DMS79 (cell line): ENCODE measurements around the gene PFKFB3.
"Not testable (repeated sequence)": the region's sequence is repeated elsewhere in the genome, so short reads cannot be mapped to it uniquely, and the experiment has no call there.

Source experiments
- DNase-seq: peaks from one replicate; lab custom pipeline; 2025; lab: John Stamatoyannopoulos, UW

PFKFB3 gene

DNA sequence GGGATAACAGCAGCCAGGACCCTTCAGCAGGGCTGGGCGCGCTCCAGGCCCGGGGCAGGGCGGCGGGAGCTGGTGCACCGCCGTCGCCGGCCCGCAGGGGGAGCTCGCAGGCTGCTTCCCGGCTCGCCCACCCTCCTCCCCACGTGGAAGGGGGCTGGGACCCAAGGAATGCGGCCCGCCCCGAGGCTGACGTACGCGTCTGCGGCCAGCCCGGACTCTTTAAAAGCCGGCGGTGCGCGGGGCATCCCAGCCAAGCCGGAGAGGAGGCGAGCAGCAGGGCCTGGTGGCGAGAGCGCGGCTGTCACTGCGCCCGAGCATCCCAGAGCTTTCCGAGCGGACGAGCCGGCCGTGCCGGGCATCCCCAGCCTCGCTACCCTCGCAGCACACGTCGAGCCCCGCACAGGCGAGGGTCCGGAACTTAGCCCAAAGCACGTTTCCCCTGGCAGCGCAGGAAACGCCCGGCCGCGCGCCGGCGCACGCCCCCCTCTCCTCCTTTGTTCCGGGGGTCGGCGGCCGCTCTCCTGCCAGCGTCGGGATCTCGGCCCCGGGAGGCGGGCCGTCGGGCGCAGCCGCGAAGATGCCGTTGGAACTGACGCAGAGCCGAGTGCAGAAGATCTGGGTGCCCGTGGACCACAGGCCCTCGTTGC is at the start of gene PFKFB3:
Gene PFKFB3, plus strand, starts transcription at position 249 of the 647 bp plus-strand sequence. Its CDS starts 329 bp downstream, at position 578.
- DNase-seq = peak; percentile 42

DNA sequence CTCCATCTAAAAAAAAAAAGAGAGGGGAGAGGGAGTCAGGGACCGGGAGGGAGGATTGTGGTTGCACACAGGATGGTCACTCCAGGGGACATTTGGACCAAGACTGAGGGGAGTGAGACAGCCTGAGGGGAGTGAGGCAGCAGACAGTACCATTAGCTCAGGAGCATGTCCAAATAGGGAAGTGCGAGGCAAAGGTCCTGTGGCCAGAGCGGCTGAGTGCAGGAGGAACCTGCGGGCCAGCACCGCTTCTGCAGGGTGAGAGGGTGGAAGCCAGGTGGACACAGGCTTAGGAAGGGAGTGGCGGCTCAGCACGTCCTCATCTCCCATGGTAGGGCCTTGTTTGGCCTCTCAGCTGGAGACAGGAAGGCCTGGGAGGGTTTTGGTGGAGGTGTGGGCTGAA is 48.9 kb upstream of the PFKFB3 start:
- DNase-seq = no peak

- no peak for DNase-seq
These were observed 48.2 kb upstream of the PFKFB3 start for GRCh38 chr10:6154566-6154965.

- no peak for DNase-seq
These were observed 44.5 kb upstream of the PFKFB3 start for GRCh38 chr10:6158276-6158675.

DNA sequence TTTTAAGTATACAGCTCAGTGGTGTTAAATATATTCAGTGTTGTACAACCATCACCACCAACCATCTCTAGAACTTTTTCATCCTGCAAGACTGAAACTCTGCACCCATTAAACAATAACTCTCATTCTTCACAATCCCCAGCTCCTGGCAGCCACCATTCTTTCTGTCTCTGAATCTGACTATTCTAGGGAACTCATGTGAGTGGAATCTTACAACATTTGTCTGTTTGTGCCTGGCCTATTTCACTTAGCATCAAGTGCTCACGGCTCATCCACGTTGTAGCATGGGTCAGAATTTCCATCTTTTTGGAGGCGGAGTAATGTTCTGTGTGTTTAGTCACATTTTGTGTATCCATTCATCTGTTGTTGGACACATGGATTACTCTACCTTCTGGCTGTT is 40.8 kb upstream of the PFKFB3 start:
- DNase-seq = no peak

DNA sequence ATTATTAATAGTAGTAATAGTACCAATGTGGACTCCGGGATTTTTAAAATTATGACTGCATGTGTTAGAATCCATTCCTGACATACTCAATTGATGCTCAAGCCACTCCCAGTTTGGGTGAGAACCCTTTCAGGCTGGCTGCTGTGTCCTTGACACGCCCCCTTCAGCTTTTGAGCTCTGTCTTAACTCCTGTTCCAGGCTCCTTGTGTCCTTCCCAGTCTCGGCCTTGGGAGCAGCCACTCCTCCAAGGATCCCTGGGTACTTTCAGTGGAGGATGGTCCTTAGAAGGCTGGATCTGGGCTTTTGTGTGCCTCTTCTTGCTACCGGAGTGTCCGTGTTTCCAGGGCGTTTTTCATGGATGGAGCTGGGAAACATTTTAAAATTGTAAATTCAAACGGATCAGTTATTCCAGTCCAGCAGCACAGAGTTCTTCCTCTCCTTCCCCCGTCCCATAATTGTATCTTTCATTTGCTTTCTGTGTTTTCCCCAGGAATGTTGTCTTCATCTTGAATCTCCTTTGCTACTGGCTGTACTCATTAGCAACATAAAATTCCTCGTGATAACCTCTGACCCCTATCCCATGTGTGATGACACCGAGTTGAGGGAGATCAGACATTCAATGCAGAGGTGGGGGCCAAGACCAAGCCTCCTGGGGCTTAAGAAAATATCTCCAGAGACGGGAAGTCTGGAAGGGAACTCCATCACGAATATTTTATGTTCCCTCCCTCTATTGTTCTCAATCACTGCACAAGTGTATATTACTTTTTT is 40.0 kb upstream of the PFKFB3 start:
- DNase-seq = no peak

DNA sequence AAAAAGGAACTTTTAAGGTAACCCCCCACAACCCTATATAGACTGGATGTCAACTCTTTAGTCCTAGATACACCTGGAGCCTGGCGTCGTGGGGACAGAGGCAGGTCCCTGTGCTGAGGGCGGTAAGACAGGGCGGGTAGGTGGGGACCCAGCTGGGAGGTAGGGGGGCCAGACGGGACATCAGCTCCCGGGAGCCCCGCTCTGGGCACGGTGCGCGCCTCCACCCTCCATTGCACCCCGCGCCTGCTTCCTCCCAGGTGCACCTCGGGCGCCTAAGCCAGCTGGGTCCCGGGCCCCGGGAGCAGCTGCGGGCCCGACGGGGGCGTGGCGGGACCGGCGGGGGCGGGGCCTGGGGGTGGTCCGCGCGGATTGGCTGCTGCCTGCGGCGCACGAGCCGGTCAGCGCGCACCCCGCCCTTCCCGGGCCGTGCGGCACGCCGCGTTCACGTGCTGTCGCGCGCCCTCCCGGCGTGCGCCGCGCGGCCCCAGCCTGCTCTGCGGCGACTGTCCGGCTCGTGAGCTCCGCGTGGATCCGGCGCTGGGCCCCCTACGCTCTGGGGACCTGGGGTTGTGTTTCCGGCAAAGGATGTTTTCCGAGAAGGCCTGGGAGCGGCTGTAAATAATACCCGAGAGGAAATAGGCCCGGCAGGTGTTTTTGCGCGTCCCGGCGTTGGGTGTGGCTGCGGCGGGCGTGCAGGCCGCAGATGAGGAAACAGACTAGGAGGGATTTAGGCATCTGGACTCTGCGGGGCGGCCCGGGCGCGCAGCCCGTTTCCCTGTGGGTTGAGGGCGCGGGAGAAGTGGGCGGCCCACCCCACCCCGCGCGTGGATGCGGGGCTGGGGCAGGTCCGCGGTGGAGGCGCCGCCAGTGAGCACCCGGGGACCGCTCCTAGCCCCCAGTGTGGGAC is 39.1 kb upstream of the PFKFB3 start:
- peak; percentile 18 for DNase-seq

DNA sequence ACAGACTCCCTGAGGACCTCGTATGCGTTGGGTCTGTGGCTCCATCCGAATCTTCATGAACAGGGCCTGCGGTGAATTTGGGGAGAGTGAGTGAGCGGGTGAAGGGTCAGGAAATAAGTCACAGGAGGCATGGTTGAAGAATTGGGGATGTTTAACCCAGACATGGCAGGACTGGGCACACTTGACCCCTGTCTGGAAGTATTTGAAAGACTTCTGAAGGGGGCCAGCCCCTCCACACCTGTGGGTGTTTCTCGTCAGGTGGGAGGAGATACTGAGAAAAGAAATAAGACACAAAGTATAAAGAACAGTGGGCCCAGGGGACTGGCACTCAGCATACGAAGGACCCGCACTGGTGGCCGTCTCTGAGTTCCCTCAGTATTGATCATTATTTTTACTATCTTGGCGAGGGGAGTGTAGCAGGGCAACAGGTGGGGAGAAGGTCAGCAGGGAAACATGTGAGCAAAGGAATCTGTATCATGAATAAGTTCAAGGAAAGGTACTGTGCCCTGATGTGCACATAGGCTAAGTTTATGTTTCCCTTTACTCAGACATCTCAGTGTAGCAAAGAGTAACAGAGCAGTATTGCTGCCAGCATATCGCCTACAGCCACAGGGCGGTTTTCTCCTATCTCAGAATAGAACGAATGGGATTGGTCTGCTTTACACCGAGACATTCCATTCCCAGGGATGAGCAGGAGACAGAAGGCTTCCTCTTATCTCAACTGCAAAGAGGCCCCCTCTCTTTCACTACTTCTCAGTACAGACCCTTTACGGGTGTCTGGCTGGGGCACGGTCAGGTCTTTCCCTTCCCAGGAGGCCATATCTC is 38.2 kb upstream of the PFKFB3 start:
- no peak for DNase-seq

DNA sequence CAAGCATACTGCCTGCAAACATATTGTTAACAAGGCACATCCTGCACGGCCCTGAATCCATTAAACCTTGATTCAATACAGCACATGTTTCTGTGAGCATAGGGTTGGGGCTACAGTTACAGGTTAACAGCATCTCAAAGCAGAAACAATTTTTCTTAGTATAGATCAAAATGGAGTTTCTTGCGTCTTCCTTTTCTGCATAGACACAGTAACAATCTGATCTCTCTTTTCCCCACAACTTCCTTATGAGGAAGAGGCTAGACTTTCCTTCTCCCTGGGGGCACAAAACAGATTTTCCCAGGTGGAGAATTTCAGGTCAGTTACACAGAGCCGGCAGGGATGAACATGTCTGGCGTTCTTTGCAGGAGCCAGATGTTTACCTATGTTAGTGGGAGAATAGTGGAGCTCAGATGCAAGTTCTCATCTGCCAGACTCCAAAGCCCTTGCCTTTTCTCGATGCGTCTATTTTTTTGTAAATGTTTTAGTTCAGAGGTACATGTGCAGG is 37.5 kb upstream of the PFKFB3 start:
- no peak for DNase-seq

DNA sequence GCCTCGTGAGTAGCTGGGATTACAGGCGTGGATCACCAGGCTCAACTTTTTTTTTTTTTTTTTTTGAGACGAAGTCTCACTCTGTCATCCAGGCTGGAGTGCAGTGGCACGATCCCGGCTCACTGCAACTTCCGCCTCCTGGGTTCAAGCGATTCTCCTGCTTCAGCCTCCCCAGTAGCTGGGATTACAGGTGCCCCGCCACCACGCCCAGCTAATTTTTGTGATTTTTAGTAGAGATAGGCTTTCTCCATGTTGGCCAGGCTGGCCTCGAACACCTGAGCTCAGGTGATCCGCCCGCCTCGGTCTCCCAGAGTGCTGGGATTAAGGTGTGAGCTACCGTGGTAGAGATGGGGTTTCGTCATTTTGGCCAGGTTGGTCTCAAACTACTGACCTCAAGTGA is 36.8 kb upstream of the PFKFB3 start:
- not testable (repeated sequence) for DNase-seq

DNA sequence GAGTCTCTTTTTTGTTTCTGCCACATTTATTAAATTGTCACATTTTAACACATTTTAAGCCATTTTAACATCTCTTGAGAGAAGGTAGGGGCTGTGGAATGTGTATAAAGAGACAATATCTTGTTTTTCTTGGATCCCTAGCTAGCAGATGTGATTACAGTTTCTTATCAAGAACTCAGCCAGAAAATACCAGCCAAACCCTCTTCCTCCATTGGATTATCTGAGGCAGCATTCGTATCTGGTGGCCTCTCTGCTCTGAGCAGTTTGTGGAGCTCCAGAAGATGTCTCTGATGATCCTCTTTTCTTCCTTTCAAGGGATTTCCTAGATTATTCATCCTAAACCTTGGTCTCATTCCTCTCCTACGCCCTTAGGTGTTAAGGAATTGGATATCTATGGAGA is 35.3 kb upstream of the PFKFB3 start:
- DNase-seq = no peak

DNA sequence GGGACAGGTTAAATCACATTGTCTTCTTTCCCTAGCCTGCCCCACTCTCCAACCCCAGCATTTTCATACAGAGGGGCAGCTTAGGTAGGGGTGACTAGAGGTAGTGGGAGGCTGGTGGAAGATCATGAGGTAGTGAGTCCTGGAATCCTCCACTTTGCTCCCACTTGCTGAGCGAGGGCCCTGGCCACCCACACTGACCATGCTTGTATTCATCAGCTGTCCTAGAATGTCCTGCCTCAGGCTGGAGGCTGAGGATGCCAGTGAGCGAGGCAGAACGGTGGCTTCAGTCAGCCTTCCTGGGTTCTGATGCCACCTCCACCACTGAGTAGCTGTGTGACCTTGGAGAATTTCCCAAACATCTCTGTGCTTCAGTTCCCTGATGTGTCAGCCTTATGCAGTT is 34.6 kb upstream of the PFKFB3 start:
- DNase-seq = no peak

DNA sequence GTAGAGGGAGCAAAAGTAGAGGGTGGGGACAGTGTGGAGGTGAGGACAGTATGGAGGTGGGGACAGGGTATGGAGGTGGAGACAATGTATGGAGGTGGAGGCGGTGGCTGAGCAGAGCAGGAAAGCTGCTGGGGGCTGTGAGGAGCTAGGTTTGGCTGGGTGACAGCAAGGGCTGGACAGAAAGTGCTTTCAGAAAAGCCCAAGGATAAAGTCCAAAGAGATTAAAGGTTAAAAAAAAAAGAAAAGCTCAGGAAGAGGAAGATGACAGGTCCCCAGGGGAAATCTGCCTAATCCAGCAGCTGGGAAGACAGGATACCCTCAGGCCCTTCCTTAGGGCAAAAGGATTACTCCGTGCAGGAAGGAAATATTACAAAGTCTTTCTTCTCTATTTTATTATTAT is 32.1 kb upstream of the PFKFB3 start:
- no peak for DNase-seq

DNA sequence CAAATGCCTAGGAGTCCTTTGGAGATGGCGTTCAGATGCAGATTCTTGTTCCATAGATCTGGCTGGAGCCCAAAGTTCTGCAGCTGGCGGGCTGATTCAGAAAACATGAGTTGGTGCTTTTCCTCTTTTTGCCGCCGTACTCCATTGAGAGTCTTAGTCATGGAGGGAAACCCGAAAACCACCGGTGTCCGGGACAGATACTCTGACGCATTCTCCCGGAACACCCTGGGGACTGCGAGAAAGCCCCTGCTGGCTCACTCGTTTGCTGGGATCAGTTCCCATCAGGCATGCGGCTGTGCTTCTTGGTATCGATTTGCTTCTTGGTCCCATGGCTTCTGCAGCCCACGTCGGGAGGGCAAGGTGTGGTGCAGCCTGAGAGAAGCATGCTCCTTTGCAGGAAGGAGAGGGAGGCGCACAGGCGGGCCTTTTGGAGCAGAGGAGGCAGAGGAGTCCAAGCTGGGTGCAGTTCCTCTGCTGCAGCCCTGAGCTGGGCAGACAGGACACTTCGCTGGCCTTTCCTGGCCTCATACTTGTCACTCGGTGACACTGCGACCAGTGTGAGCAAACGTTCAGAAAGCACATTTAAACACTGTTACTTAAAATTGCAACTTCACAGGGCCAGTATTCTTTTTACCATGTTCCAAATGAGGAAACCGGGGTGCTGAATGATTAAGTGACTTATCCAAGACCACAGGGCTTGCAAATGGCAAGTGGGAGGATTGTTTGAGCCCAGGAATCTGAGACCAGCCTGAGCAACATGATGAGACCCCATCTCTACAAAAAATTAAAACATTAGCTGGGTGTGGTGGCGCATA is 30.6 kb upstream of the PFKFB3 start:
- DNase-seq = no peak

- DNase-seq = no peak
These were observed 29.5 kb upstream of the PFKFB3 start for GRCh38 chr10:6173203-6173602.

DNA sequence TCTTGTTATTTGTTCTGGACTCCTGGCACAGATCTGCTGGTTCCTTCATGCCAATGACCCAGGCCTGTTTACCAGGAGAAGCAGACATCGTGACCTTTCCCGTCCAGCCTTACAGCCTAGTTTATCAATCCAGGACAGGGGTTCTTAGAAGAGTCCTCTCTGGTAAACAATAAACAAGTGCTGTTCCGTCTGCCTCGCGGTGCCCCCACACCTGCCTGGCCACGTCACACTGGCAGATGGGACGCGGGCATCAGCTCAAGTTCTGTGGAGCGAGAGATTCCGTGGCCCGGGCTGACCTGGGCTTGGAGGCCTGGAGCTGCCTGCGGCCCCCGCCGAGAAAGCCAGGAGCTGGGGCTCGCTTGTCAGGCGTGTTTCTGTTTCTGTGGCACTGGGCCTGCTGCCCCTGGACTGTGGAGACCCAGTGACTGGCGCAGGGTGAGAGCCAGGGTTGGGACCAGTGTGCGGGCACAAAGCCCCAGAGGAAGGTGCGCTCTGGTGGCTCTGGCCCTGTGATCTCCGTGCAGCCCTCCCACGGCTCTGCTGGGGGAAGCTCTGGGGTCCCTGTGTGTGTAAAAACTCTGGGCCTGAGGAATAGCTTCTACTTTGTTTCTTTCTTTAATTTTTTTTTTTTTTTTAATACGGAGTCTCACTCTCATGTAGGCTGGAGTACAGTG is 28.4 kb upstream of the PFKFB3 start:
- no peak for DNase-seq

DNA sequence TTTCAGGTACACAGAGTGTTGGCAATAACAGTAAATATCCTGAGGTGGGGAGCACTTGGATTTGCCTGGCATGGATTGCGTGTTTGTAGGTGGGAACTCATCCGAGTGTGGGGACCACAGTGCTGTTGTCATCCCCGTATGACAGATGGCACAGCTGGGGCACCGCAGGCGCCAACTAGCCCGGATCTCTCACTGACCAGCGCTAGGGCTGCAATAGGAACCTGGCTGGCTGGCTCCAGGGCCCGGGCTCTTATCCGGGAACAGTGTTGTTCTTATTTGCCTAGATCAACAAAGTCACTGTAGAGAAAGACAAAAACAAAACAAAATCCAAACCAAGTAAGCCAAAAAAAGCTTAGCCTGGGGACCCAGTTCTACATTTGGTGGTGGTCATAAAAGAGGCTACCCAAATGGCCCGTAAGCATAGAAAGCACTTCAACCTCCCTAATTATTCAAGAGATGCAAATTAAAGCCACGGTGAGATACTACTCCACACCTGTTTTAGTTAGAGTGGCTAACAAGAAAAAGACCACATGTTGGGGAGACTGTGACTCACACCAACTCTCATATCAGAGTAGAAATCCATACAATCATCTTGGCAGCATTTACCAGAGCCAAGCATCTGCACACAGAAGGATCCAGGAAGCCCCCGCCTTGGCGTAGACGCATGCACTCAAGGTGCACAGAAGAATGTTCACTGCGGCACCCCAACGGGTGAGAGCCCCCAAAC is 27.2 kb upstream of the PFKFB3 start:
- DNase-seq = no peak

DNA sequence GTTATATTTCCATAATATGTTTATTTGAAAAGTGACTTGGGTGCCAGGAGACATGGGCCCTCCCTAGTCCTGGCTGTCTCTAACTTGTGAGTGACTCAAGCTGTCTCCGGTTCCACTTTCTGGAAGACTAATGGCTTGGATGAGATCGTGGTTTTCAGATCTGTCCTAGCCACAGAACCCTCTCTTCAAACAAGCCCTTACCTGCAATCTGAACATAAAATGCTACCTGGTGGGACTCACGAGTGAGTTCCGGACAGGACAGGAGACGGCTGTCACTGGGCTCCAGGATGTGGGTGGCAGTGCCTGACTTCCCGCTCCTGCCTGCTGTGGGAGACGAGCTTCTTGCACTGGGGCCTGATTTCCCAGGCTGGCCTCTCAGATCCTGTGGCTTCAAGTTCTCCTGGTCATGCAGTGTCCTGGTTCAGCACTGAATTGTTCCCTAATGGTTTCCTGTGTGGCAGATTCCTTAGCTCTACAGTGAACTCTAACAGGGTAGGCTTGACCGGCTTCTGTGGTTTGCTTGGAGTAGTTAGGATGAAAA is 26.0 kb upstream of the PFKFB3 start:
- DNase-seq = no peak

- no peak for DNase-seq
These were observed 24.9 kb upstream of the PFKFB3 start for GRCh38 chr10:6177880-6178281.
